ENCODE data around the gene SNTA1. TPM values are rescaled to one million over a fixed set of nuclear protein-coding genes. Genes with fewer than 3 reads are reported as not detected.
A peak's percentile ranks its signal among the peaks of the same experiment; 100 is the strongest.
"Not testable (repeated sequence)": the region's sequence is repeated elsewhere in the genome, so short reads cannot be mapped to it uniquely, and the experiment has no call there.

The SNTA1 gene
- total RNA-seq, 2 experiments from 2014 or later, result 36.6 to 44.8 TPM

GRCh38 chr20:33490023-33490933 is 46.7 kb upstream of the SNTA1 start, which contains the start of gene CBFA2T2:
TSS of gene CBFA2T2 (plus strand) at chr20:33490096. CDS start at chr20:33490268, 172 bp downstream.
- intact Hi-C loops (cut with micrococcal nuclease; ENCODE audit: unreplicated experiment), result no loop called here
- peak within 1 kb of the TSS; percentile 85 for H3K4me3 ChIP-seq (ENCODE audit: low read depth, low read length, poor library complexity, severe bottlenecking)
- no peaks in the 10 kb centered on the region for H3K9me2 ChIP-seq (ENCODE audit: insufficient read depth, low read length)
- peaks cover 34% of the 10 kb centered on the region for H3K4me1 ChIP-seq (ENCODE audit: insufficient read depth, low read length, poor library complexity, severe bottlenecking)
- H4K20me1 ChIP-seq (ENCODE audit: insufficient read depth, low read length), result no peaks in the 10 kb centered on the region
- ChIA-PET CTCF (ENCODE audit: unreplicated experiment) (interaction anchor here (0.6 to 1.3 kb wide), 2 partner anchors 21 to 62 kb away, joined by 3 read pairs; no protein-coding TSS in a partner anchor), POLR2A (interaction anchor here (0.5 to 2.5 kb wide), 16 partner anchors 11 to 215 kb away, joined by 3 to 12 read pairs (median 4); partner anchors contain the start of genes C20orf144 and SNTA1)
- H3K4me2 ChIP-seq (ENCODE audit: low read length), result peak within 1 kb of the TSS; percentile 96
- no peak for DNase-seq (ENCODE audit: low spot score)
- BruUV-seq (replicated peaks), result no TSS peak
- peak within 1 kb of the TSS; percentile 65 for H3K27ac ChIP-seq (ENCODE audit: low read depth, low read length, poor library complexity, severe bottlenecking)
- H3K9me3 ChIP-seq (ENCODE audit: low read length), result no peaks in the 10 kb centered on the region
- peak within 1 kb of the TSS; percentile 53; the same call in 1 of the 2 replicates for H2AFZ ChIP-seq (ENCODE audit: low read length)
- no peak for TF ChIP-seq EZH2phosphoT487 (IDR thresholded peaks at IDR 0.05; ENCODE audit: borderline replicate concordance, low read depth, low read length)
- no peak for TF ChIP-seq CTCF (conservative IDR thresholded peaks at IDR 0.05; ENCODE audit: low read length)
- H3K79me2 ChIP-seq (ENCODE audit: insufficient read depth, low read depth, low read length), result peaks cover 47% of the 10 kb centered on the region
- H3K36me3 ChIP-seq (ENCODE audit: insufficient read depth, low read length), result peaks cover 11% of the 10 kb centered on the region; the same call in 1 of the 2 replicates

- CTCF ChIA-PET (ENCODE audit: unreplicated experiment), result interaction anchor here (1.3 kb wide), 1 partner anchor 20 kb away, joined by 3 read pairs; no protein-coding TSS in a partner anchor
- POLR2A ChIA-PET, result interaction anchor here (0.5 to 2.5 kb wide), 17 partner anchors 11 to 216 kb away, joined by 3 to 12 read pairs (median 3); partner anchors contain the start of genes C20orf144 and SNTA1
- H3K4me1 ChIP-seq (ENCODE audit: insufficient read depth, low read length, poor library complexity, severe bottlenecking), result peaks cover 34% of the 10 kb centered on the region
- no peak for TF ChIP-seq EZH2phosphoT487 (IDR thresholded peaks at IDR 0.05; ENCODE audit: borderline replicate concordance, low read depth, low read length)
- no peak for TF ChIP-seq CTCF (conservative IDR thresholded peaks at IDR 0.05; ENCODE audit: low read length)
- H3K4me3 ChIP-seq (ENCODE audit: low read depth, low read length, poor library complexity, severe bottlenecking), result peak overlapping the region; percentile 67
- H3K27ac ChIP-seq (ENCODE audit: low read depth, low read length, poor library complexity, severe bottlenecking), result peak overlapping the region; percentile 41
- H3K9me3 ChIP-seq (ENCODE audit: low read length), result no peaks in the 10 kb centered on the region
- H3K4me2 ChIP-seq (ENCODE audit: low read length), result peak overlapping the region; percentile 74
- H3K36me3 ChIP-seq (ENCODE audit: insufficient read depth, low read length), result peaks cover 7% of the 10 kb centered on the region; the same call in 1 of the 2 replicates
- H2AFZ ChIP-seq (ENCODE audit: low read length), result peak overlapping the region; percentile 53; the same call in 1 of the 2 replicates
- no peaks in the 10 kb centered on the region for H4K20me1 ChIP-seq (ENCODE audit: insufficient read depth, low read length)
- TSS peak; percentile 99 for BruUV-seq (replicated peaks)
- no peaks in the 10 kb centered on the region for H3K9me2 ChIP-seq (ENCODE audit: insufficient read depth, low read length)
- H3K79me2 ChIP-seq (ENCODE audit: insufficient read depth, low read depth, low read length), result peaks cover 42% of the 10 kb centered on the region
- intact Hi-C loops (cut with micrococcal nuclease; ENCODE audit: unreplicated experiment), result no loop called here
- DNase-seq (ENCODE audit: low spot score), result peak; percentile 98
Measured at GRCh38 chr20:33489495-33490022, 46.0 kb upstream of the SNTA1 start.

- not testable (repeated sequence) for BruUV-seq (replicated peaks); H3K9me3 ChIP-seq (ENCODE audit: low read length)
- POLR2A ChIA-PET, result interaction anchor here (0.6 to 2.5 kb wide), 11 partner anchors 11 to 174 kb away, joined by 3 to 12 read pairs (median 4); partner anchors contain the start of genes C20orf144 and SNTA1
Measured at GRCh38 chr20:33488661-33489494, 45.3 kb upstream of the SNTA1 start.

More at GRCh38 chr20:33488661-33489494, 45.3 kb upstream of the SNTA1 start:
- H4K20me1 ChIP-seq (ENCODE audit: insufficient read depth, low read length); intact Hi-C loops (cut with micrococcal nuclease; ENCODE audit: unreplicated experiment); DNase-seq (ENCODE audit: low spot score); H3K36me3 ChIP-seq (ENCODE audit: insufficient read depth, low read length); H3K9me2 ChIP-seq (ENCODE audit: insufficient read depth, low read length): not testable (repeated sequence)
- peak overlapping the region; percentile 41 for H3K27ac ChIP-seq (ENCODE audit: low read depth, low read length, poor library complexity, severe bottlenecking)
- H3K4me3 ChIP-seq (ENCODE audit: low read depth, low read length, poor library complexity, severe bottlenecking), result peak overlapping the region; percentile 67
- peak overlapping the region; percentile 74 for H3K4me2 ChIP-seq (ENCODE audit: low read length)
- H3K4me1 ChIP-seq (ENCODE audit: insufficient read depth, low read length, poor library complexity, severe bottlenecking), result peaks cover 34% of the 10 kb centered on the region
- CTCF ChIA-PET (ENCODE audit: unreplicated experiment), result interaction anchor here (1.3 kb wide), 1 partner anchor 20 kb away, joined by 3 read pairs; no protein-coding TSS in a partner anchor
- H2AFZ ChIP-seq (ENCODE audit: low read length), result peak overlapping the region; percentile 53; the same call in 1 of the 2 replicates
- H3K79me2 ChIP-seq (ENCODE audit: insufficient read depth, low read depth, low read length), result peaks cover 41% of the 10 kb centered on the region

Measured in OCI-LY7 (cell line).